ENCODE measurements around the gene HOPX.

DNA sequence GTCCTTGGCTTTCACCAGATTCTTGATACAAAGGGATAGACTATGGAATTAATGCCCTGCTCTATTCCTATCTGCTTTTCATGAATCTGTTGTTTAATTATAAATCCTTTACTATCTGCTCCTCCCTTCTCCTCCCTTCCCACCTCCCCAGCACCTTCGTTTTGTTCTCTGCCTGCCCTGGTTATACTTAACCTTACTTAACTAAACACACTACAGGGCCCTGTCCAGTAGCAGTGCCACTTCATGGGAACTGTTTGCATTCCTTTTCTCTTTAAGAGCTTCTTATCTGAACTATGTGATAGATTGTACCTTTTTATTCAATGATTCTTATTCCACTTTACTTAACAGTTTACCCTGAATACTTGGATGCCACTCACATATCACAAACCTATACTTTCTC, 830 bp downstream of the HOPX start:
- TF ChIP-seq, protein P1, sequence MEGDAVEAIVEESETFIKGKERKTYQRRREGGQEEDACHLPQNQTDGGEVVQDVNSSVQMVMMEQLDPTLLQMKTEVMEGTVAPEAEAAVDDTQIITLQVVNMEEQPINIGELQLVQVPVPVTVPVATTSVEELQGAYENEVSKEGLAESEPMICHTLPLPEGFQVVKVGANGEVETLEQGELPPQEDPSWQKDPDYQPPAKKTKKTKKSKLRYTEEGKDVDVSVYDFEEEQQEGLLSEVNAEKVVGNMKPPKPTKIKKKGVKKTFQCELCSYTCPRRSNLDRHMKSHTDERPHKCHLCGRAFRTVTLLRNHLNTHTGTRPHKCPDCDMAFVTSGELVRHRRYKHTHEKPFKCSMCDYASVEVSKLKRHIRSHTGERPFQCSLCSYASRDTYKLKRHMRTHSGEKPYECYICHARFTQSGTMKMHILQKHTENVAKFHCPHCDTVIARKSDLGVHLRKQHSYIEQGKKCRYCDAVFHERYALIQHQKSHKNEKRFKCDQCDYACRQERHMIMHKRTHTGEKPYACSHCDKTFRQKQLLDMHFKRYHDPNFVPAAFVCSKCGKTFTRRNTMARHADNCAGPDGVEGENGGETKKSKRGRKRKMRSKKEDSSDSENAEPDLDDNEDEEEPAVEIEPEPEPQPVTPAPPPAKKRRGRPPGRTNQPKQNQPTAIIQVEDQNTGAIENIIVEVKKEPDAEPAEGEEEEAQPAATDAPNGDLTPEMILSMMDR (IDR thresholded peaks at IDR 0.05): no peak
- TF ChIP-seq POLR2AphosphoS5 (IDR thresholded peaks at IDR 0.05): no peak
